Measurements from ENCODE around the gene OMG.

DNA sequence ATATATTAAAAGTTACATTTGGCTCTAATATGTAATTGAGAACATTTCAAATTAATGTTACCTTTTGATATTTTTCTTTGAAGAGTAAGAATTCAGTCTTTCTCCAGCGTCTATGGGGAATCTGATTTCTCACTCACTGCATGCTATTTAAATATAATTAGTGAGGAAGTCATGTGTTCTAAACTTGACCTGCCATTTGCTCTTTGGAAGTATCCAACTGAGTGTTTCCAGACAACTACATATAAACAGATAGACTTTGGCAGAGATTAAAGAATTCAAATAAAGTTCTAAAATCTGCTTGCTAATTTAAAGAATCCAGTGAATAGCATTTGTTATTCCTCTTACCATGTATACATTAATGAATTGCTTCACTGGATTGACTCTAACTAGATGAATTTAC, 23.5 kb downstream of the OMG start:
- TF ChIP-seq, protein P1, sequence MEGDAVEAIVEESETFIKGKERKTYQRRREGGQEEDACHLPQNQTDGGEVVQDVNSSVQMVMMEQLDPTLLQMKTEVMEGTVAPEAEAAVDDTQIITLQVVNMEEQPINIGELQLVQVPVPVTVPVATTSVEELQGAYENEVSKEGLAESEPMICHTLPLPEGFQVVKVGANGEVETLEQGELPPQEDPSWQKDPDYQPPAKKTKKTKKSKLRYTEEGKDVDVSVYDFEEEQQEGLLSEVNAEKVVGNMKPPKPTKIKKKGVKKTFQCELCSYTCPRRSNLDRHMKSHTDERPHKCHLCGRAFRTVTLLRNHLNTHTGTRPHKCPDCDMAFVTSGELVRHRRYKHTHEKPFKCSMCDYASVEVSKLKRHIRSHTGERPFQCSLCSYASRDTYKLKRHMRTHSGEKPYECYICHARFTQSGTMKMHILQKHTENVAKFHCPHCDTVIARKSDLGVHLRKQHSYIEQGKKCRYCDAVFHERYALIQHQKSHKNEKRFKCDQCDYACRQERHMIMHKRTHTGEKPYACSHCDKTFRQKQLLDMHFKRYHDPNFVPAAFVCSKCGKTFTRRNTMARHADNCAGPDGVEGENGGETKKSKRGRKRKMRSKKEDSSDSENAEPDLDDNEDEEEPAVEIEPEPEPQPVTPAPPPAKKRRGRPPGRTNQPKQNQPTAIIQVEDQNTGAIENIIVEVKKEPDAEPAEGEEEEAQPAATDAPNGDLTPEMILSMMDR (IDR thresholded peaks at IDR 0.05 in 2 of 3, conservative IDR thresholded peaks at IDR 0.05 in 1 of 3; ENCODE audit: borderline replicate concordance in 1 of 3, insufficient read depth in 1 of 3, low read depth in 2 of 3, low read length in 2 of 3), result no peak
- no peak for TF ChIP-seq RAD21 (IDR thresholded peaks at IDR 0.05; ENCODE audit: low read depth)
- TF ChIP-seq CEBPB (IDR thresholded peaks at IDR 0.05; ENCODE audit: low read depth), result no peak
- no peak for TF ChIP-seq POLR2AphosphoS5 (IDR thresholded peaks at IDR 0.05; ENCODE audit: low read depth, low read length)
- TF ChIP-seq MAX (IDR thresholded peaks at IDR 0.05), result no peak
- TF ChIP-seq EZH2phosphoT487 (IDR thresholded peaks at IDR 0.05; ENCODE audit: borderline replicate concordance), result no peak
- TF ChIP-seq SP1 (IDR thresholded peaks at IDR 0.05; ENCODE audit: low read depth), result no peak
- TF ChIP-seq POLR2A (IDR thresholded peaks at IDR 0.05; ENCODE audit: borderline replicate concordance, extremely low read depth, insufficient read depth, insufficient read length), result no peak
- no peak for TF ChIP-seq YY1 (IDR thresholded peaks at IDR 0.05; ENCODE audit: extremely low read depth, insufficient replicate concordance, low read depth, low read length)
- no peak for TF ChIP-seq ZFX (IDR thresholded peaks at IDR 0.05)
- no peak for TF ChIP-seq EZH2 (IDR thresholded peaks at IDR 0.05)
- no peak for TF ChIP-seq ZNF274 (IDR thresholded peaks at IDR 0.05; ENCODE audit: low read depth, low read length)

Measured in HCT116 (cell line).